HG03342 (cell line): ENCODE measurements around the gene SLC47A2.
"Not testable (repeated sequence)": the region's sequence is repeated elsewhere in the genome, so short reads cannot be mapped to it uniquely, and the experiment has no call there.

Source experiments
- ATAC-seq: cut with Tn5 transposase; IDR thresholded peaks from one replicate; pipeline ENCODE4 v1.9.1; 2021; ENCODE audit warnings: mild to moderate bottlenecking, moderate library complexity; ENCODE audit not compliant: unreplicated experiment

SLC47A2 gene, protein sequence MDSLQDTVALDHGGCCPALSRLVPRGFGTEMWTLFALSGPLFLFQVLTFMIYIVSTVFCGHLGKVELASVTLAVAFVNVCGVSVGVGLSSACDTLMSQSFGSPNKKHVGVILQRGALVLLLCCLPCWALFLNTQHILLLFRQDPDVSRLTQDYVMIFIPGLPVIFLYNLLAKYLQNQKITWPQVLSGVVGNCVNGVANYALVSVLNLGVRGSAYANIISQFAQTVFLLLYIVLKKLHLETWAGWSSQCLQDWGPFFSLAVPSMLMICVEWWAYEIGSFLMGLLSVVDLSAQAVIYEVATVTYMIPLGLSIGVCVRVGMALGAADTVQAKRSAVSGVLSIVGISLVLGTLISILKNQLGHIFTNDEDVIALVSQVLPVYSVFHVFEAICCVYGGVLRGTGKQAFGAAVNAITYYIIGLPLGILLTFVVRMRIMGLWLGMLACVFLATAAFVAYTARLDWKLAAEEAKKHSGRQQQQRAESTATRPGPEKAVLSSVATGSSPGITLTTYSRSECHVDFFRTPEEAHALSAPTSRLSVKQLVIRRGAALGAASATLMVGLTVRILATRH

DNA sequence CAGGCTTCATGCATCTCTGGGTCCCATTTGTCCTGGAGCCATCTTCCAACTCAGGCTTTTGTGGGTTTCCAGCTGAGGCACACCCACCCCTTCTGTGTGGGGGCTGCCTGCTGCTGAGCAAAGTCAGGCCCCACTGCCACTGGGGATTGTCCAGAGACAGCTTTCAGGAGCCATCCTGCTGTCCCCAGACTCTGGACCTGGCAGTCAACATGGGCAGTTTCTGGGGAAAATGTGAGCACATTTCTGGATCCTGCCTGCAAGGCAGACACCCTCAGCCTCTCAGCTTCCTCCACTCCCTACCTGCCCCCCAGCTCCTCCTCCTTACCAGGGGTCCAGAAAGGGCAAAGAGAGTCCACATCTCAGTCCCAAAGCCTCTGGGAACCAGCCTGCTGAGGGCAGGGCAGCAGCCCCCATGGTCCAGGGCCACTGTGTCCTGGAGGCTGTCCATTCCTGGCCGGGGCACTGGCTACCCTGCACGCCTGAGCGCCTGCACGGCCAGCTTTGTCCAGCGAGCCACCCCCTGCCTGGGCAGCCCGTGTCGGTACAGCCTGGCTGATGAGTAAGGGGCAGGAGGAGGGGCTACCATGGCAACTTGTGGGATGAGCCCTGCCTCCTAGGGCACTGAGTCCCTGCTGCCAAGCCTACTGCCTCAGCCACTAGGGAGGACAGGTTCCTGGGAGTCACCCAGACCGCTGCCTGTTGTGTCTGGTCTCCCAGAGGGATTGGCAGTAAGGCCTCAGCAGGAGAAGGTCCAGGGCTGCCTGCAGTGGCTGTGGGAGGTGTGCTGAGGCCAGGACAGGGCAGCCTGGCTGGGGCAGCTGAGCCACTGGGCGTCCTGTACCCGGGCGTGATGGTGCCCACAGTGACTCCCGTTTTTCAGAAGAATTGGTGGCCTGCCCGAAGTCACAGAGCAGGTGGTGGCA, at the start of gene SLC47A2:
Gene SLC47A2 (minus strand): TSS at position 477 of the 923 bp plus-strand sequence. CDS start 29 bp downstream, at position 448.
- ATAC-seq, result no peak

DNA sequence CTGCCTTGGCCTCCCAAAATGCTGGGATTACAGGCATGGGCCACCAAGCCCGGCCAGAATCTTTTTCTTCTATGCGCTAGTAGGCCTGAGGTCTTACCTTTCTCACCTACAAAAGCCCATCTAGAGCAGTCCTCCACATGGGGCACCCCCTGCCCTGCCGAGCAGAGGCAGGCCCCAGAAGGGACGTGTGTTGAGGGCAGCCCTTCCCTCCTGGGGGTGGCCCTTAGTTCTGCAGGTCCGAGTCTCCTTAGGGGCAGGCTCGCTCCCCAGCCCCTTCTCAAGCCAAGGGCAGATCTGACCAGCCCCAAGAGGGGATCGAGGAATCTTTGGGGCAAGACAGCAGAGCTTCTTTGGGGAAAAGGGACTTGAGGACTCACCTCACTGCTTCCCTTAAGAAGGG, 49.6 kb upstream of the SLC47A2 start:
- ATAC-seq, result no peak

DNA sequence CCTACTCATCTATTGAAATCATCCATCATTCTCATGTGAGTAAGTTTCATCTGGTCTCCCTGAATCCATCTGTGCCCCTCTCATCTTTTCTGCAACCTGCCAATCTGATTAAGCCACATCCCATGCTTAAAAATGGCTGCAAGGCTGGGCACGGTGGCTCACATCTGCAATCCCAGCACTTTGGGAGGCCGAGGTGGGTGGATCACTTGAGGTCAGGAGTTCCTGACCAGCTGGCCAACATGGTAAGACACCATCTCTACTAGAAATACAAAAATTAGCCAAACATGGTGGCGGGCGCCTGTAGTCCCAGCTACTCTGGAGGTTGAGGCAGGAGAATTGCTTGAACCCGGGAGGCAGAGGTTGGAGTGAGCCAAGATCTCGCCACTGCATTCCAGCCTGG, 47.6 kb upstream of the SLC47A2 start:
- ATAC-seq, result not testable (repeated sequence)

DNA sequence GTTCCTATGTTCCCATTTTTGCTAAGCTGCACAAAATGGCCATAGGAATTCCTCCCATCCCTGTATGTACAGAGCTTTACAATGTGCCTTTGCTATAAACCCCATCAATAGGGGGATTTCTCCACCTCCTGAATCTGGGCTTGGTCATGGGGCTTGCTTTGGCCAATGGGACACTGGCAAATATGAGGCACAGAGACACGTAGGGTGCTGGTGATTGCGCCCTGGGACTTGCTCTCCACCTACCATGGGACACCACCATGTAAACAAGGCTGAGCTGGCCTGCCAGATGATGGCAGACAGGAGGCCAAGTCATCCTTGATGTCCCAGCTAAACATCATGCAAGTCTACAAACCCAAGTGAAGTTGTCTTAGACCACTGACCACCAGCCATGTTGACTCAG, 47.0 kb upstream of the SLC47A2 start:
- ATAC-seq, result no peak

DNA sequence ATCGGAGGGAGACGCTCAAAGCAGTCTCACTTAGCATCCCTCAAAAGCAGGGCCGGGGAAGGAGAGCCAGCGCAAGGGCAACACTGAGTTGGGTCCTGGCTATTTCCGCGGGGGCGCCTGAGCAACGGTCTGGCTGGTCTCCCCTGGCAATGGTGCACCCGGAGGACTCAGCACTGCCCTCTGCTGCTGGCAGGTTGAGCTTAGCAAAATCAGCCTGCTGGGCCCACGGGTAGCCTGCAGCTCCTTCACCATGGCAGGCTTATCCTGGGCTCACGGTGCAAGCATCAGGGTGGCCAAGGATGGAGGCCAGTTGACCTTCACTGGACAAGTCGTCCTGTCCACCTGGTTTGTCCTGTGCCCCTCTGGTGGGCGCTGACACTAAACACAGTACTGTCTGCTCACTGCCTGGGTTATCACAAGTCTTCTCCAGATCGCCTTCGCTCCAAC, 46.2 kb upstream of the SLC47A2 start:
- no peak for ATAC-seq

DNA sequence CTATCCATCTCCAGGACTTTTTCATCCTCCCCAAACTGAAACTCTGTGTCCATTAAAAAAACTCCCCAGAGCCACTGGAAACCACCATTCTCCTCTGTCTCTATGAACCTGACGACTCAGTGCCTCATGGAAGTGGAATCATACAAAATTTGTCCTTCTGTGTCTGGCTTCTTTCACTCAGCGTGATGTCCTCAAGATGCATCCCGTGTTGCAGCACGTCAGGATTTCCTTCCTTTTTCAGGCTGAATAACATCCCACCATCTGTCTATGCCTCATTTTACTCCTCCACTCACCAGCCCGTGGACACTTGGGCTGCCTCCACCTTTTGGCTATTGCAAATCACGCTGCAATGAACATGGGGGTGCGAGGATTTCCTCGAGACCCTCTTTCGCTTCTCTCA, 44.4 kb upstream of the SLC47A2 start:
- ATAC-seq, result no peak

DNA sequence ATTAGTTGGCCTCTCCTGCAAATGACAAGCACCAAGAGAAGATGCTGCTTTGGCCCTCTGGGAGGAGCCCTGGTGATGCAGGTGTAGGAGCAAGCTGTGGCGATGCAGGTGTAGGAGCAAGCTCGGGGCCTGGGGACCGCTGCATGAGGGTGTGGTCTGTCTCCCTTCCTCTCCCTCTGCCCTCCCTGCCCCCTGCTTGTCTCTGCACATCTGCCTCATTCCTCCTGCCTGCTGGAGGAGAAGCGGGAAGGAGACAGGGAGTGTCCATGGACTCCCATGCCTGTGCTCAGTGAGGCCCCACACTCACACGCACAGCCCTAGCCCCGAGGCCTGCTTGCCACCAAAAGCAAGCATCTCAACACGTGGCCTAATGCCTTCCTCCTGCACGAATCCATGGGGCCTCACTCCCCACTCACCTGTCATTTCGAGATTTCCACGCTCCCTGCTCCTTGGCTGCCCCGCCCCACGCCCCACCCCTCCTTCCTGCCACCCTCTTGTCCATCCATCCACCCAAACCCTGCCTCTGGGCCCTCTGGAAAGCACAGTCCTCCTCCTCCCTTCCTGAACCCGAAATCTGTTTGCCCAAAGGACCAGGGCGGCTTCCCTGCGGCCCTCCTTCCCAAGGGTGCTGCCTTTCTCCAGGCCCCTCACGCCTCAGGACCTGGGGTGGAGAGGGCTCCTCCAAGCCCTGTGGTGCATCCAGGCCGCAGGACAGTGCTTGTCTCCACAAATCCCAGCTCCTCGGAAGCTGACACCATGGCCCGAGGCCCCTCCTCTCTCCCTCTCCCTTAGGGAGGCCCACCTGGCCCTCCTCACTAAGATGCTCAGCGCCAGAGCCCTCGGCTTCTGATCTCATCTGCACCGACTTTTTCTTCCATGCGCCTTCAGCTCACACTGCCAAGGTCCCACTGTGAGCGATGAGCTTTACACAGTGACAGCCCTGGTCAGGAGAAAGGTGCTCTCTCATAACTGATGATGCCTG, 43.5 kb upstream of the SLC47A2 start:
- no peak for ATAC-seq

DNA sequence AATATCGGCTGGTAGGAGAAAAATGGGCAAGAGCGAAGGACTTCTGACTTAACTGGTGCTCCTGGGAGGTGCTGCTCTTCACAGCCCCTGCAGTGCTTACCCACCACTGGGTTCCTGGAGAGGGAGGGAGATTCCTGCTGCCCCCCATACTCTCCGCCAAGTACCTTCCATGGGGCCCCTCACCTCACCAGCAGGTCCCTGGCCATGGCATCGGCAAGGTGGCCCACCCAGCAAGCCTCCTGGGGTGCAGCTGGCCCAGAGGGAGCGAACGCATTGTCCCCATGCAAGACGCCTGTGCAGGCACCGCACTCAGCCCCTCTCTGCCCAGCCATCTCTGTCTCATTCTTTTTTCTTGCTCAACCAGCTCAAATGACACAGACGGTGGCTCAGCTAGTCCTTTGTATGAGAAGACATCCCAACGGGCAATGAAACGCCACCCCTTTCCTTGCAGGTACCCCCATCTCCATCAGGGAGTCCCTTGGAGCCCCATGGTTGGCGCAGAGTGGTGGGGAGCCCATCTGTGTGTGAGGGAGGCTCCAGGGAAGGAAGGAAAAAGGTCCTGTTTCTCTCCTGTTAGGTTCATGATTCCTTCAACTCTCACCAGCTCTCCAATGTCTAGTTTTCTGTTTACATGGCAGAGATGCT, 41.3 kb upstream of the SLC47A2 start:
- no peak for ATAC-seq

DNA sequence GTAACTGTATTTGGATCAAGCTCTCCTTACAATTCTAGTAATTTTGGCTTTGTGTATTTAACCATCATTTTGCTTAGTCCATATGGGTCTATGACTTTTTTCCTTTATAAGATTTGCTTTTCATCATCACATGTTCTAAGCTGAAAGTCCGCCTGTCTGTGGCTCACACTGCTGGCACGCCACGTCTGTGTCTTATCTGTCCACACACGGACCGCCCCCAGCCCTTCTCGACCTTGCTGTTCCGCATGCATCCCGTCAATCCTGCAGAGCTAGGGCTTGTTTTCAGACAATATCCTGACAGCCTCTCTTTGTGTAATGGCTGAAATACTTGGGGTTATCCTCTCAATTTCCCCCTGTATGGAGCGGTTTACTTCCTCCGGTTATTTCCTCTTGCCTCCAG, 40.2 kb upstream of the SLC47A2 start:
- ATAC-seq, result no peak

DNA sequence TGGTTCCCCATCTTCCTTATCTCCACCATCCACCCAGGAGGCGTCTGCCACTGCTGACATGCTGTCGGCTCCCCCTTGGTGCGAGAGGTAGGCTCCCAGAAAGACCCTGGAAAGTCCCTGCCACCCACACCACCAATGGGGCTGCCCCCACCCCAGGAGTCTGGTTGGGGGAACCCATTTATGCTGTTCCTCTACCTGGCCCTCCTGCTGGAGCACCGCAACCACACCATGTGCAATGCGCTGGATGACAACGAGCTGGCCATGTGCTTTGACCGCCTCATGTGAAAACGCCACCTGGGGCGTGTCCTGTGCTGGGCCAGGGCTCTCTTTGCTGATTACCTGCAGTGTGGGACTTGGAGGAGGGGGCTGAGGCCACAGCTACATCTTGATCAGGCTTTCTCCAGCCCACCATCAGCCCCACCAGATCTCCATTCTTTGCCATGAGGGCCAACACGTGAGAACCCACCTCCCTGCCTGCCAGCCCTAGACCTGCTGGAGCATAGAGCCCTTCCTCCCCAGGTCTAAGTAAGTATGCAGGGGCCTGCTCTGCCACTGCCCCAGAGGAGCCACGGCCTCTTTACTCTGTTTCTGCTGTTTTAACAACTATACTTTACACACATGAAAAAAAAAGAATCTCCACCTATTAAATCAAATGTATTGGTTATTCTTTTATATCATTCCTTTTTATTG, 39.6 kb upstream of the SLC47A2 start:
- ATAC-seq, result no peak

DNA sequence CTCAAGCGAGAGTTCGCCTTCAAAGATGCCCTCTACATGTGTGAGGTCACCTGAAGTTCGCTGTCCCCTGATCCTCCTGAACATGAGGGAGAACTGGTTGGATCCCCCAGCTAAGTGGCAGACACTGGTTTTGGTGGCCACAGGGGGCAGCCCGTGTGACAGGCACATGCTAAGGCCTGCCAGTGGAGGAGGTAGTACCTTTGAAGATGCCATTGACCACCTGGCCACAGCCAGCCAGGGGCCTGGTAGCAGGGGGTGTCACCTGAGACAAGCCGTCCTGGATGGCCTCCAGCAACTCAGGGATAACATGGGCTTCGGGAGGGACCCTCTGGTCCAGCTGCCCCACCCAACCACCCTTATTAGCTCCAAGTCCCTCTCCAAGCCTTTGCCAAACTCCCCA, 39.0 kb upstream of the SLC47A2 start:
- ATAC-seq, result no peak

DNA sequence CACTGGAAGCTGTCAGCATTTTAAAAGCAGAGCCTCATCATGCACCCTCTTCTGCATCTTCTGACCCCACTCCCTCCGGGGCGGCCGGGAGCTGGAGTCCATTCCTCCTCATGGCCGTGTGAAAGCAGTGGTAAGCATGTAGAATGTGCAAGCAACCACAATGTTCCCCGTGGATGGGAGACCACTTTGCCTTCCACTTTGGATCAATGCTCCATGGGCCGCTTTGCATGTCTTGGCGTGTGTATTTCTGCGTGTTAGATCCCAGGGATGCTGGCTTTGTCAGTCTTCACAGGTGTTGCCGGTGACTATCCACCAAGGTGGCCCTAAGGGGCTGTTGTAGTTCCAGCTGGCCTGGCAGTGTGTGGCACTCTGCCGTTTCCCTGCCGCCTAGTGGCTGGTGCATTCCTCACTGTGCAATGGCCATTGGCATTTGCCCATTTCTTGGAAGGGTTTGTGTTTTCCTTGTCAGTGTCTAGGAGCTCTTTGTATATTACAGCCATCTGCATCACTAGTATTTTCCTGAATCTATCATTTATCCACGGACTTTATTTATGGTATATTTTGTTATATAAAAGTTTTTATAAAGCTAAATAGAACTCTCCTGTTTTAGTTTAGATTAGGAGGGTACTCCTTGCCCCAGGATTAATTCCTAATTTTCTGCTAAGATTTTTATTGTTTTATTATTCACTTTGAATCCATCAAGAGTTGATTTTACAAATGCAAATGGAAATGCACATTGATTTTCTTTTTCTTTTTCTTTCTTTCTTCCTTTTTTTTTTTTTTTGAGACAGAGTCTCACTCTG, 37.5 kb upstream of the SLC47A2 start:
- no peak for ATAC-seq

DNA sequence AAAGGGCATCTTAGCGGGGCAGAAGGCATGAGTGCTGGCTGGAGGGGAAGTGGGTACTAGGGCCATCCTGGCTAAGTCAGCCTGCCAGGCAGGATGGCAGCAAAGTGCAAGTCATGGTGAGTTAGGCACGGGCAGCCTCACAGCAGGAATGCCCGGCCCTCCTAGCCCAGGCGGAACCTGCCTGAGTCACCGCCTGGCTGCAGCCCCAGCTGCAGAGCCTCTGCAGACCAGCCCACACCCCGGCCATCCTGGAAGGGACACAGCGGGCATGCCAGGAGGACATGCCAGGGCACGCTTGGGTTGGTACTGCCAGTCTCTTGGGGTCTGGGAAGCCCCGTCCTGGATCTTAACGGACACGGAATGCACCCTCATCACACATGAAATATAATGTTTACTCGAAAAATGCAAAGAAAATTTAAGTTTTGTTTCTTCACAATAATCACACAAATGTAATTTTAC, 36.7 kb upstream of the SLC47A2 start:
- ATAC-seq, result no peak

DNA sequence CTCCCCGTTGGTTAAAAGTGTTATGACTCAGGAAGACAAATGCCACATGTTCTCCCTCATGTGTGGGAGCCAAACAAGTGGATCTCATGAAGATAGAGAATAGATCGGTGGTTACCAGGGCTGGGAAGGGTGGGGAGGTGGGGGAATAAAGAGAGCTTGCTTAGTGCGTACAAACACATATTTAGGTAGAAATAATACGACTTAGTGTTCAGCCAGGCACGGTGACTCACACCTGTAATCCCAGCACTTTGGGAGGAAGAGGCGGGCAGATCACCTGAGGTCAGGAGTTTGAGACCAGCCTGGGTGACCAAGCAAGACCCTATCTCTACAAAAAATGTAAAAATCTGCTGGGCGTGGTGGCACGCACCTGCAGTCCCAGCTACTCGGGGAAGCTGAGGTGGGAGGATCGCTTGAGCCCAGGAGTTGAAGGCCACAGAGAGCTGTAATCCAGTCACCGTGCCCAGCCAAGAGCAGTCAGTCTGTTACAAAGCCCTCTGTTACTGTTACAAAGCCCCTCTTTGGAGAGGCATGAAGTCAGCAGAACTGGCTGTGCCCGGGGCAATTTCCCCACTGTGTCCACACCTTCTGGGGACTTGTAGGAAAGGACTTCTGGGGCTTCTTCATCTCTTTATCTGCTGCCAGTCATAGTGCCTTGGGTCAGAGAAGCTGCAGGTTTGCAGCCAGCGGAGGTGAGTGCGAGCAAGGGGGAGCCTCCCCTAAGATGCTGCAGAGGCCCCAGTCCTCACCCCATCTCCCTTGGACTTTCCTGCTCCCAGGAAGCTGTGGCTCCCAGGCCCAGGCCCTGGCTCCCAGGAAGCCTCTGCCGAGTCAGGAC, 36.0 kb upstream of the SLC47A2 start:
- ATAC-seq, result no peak

DNA sequence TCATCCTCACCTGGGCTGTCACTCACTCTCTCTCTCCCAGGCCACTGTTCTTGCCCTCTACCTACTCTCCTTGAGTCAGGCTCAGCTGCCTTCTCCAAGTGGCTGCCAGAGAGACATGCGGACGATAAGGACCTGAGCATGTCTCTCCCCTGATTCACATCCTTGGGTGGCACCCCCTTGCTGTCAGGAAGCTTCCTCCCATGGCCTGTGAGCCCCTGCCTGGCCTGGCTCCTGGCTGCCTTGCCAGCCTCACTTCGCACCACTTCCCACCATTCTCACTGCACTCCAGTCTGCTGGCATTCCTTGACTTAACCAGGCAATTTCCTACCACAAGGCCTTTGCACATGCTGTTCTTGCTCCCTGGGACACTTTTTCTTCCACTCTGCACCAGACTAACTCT, 34.5 kb upstream of the SLC47A2 start:
- no peak for ATAC-seq

DNA sequence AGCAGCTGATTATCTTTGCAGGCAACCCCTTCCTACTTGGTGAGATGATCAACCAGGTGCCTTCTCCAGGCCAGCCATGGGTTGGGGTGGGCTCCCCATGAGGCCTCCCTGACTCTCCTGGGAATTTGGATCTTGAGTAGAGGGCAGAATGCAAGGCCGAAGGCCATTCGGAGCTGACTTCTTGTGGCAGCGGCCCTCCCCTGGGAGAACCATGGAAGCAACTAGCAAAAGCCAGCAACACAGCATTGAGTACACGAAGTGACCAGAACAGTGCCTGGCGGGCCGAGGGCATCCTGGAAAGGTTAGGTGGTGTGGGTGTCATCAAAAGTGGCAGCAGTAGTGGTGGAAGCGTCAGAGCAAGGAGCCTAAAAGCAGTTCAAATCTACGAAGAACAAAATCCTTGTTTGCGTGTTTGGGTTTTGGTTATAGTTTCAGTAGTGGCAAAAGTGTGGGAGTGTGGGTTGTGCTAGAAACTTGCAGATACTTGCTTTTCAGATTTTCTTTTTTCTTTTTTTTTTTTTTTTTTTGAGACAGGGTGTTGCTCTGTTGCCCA, 33.7 kb upstream of the SLC47A2 start:
- no peak for ATAC-seq

DNA sequence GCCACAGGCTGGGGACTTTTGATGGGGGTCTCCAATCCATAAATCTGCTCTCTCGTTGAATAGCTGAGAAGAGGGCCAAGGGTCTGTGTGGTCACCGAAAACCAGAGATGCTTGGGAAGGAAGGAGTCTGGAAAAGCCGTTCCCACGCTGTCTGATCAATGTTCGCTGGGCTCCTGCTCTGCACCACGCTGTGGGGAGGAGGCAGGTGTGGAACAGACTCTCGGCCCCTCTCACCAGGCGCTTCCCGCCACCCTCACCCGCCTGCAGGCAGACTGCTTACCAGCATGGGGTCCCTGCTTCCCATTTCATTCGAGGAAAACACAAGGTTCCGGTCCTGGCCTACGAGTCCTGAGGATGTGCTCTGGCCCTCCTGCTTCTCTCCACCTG, 32.4 kb upstream of the SLC47A2 start:
- no peak for ATAC-seq
